Measurements from ENCODE around the gene HCFC2.

DNA sequence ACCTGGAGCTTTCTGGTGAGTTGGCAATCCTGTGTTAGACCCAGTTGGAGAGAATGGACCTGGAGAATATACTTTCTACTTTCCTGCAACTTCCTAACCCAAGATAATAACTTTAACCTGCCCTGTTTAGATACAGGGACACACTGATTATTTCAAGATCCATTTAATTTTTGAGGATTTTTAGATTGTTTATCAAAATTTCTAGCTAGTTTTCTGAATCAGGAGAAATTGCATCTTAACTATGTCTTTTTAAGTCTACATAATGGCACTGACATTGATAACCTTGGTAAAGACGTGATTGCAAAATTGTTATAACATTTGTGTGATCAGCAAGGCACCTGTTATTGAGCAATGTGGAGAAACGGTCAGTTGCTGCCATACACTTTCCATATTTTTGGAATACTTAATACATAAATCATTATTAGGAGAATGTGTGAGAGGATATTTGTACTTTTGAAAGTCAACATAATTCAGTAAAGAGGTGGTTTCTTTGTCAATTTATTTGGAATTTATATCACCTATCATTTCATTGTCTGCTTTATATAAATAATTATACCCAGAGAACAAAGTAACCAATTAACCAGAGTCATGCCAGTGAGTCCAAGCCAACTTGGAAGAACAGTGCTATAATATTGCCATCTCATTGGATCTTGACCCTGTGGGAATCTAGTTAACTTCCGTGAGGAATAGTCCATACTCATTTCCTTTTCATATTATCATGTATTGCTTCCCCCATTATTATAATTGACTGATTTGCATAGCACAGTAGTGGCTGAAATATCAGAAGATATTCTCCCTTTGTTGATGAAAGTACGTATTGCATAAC, 45.3 kb downstream of the HCFC2 start:
- TF ChIP-seq, protein P1, sequence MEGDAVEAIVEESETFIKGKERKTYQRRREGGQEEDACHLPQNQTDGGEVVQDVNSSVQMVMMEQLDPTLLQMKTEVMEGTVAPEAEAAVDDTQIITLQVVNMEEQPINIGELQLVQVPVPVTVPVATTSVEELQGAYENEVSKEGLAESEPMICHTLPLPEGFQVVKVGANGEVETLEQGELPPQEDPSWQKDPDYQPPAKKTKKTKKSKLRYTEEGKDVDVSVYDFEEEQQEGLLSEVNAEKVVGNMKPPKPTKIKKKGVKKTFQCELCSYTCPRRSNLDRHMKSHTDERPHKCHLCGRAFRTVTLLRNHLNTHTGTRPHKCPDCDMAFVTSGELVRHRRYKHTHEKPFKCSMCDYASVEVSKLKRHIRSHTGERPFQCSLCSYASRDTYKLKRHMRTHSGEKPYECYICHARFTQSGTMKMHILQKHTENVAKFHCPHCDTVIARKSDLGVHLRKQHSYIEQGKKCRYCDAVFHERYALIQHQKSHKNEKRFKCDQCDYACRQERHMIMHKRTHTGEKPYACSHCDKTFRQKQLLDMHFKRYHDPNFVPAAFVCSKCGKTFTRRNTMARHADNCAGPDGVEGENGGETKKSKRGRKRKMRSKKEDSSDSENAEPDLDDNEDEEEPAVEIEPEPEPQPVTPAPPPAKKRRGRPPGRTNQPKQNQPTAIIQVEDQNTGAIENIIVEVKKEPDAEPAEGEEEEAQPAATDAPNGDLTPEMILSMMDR (IDR thresholded peaks at IDR 0.05) = no peak
- TF ChIP-seq POLR2AphosphoS5 (IDR thresholded peaks at IDR 0.05) (no peak), POLR2A (IDR thresholded peaks at IDR 0.05) (no peak), EP300 (IDR thresholded peaks at IDR 0.05) (no peak)
